H1 (cell line): ENCODE results near the gene MIDN.

ENCODE experiments used
- BRCA1 ChIP-seq: IDR thresholded peaks from 2 replicates; pipeline ENCODE4 v1.6.1; 2012; ENCODE audit warnings: low read depth, low read length, improper control_type of control experiment
- CHD1 ChIP-seq: IDR thresholded peaks from 2 replicates; pipeline ENCODE4 v1.6.1; 2012; ENCODE audit warnings: low read depth, low read length, improper control_type of control experiment
- CHD2 ChIP-seq: IDR thresholded peaks from 2 replicates; pipeline ENCODE4 v1.6.1; 2012; ENCODE audit warnings: low read length, improper control_type of control experiment
- FOSL1 ChIP-seq: IDR thresholded peaks from 2 replicates; pipeline ENCODE4 v1.6.1; 2011; ENCODE audit warnings: mild to moderate bottlenecking, low read depth, low read length, moderate library complexity; ENCODE audit not compliant: insufficient read depth
- GABPA ChIP-seq: IDR thresholded peaks from 2 replicates; pipeline ENCODE4 v1.6.1; 2011; ENCODE audit warnings: mild to moderate bottlenecking, low read length, moderate library complexity, borderline replicate concordance; ENCODE audit not compliant: insufficient read depth
- MAX ChIP-seq: IDR thresholded peaks from 2 replicates; pipeline ENCODE4 v1.6.1; 2012; ENCODE audit warnings: inconsistent platforms
- PHF8 ChIP-seq: fragments of 200-600 bp; sonication (generic); conservative IDR thresholded peaks from 2 replicates; pipeline ENCODE4 v1.7.1; 2012; ENCODE audit warnings: low read depth, mild to moderate bottlenecking, inconsistent platforms, low read length, moderate library complexity
- POLR2A ChIP-seq, 2 experiments: IDR thresholded peaks; 1 replicate in 1 of 2; 2 replicates in 1 of 2; pipeline ENCODE4 v1.6.1; 2011; ENCODE audit warnings: low read depth in 2 of 2, low read length in 2 of 2, mild to moderate bottlenecking in 2 of 2; ENCODE audit errors: control extremely low read depth in 1 of 2
- RFX5 ChIP-seq: IDR thresholded peaks from 2 replicates; pipeline ENCODE4 v1.6.1; 2011; ENCODE audit warnings: low read depth, low read length, improper control_type of control experiment, borderline replicate concordance
- RXRA ChIP-seq: IDR thresholded peaks from 2 replicates; pipeline ENCODE4 v1.6.1; 2011; ENCODE audit warnings: low read depth, mild to moderate bottlenecking, low read length, moderate library complexity; ENCODE audit not compliant: insufficient read depth
- SIRT6 ChIP-seq: IDR thresholded peaks from one replicate; pipeline ENCODE4 v1.7.1; 2012; ENCODE audit warnings: low read length, inconsistent platforms
- SIX5 ChIP-seq: IDR thresholded peaks from 2 replicates; pipeline ENCODE4 v1.6.1; 2011; ENCODE audit warnings: mild to moderate bottlenecking, low read depth, low read length
- SUZ12 ChIP-seq: fragments of 200-600 bp; sonication (generic); IDR thresholded peaks from 2 replicates; pipeline ENCODE4 v1.6.1; 2012; ENCODE audit warnings: mild to moderate bottlenecking, inconsistent platforms, low read length, moderate library complexity, mixed read lengths
- TF ChIP-seq, protein P1 (sequence below), 3 experiments: IDR thresholded peaks; 1 replicate in 2 of 3; 2 replicates in 1 of 3; pipeline versions ENCODE4 v1.5.1 to v1.6.1; 2011; ENCODE audit warnings: low read length in 3 of 3, mild to moderate bottlenecking in 3 of 3, inconsistent platforms in 2 of 3, low read depth in 1 of 3, moderate library complexity in 1 of 3; ENCODE audit not compliant: insufficient read depth in 1 of 3; ENCODE audit errors: control extremely low read depth in 1 of 3

DNA sequence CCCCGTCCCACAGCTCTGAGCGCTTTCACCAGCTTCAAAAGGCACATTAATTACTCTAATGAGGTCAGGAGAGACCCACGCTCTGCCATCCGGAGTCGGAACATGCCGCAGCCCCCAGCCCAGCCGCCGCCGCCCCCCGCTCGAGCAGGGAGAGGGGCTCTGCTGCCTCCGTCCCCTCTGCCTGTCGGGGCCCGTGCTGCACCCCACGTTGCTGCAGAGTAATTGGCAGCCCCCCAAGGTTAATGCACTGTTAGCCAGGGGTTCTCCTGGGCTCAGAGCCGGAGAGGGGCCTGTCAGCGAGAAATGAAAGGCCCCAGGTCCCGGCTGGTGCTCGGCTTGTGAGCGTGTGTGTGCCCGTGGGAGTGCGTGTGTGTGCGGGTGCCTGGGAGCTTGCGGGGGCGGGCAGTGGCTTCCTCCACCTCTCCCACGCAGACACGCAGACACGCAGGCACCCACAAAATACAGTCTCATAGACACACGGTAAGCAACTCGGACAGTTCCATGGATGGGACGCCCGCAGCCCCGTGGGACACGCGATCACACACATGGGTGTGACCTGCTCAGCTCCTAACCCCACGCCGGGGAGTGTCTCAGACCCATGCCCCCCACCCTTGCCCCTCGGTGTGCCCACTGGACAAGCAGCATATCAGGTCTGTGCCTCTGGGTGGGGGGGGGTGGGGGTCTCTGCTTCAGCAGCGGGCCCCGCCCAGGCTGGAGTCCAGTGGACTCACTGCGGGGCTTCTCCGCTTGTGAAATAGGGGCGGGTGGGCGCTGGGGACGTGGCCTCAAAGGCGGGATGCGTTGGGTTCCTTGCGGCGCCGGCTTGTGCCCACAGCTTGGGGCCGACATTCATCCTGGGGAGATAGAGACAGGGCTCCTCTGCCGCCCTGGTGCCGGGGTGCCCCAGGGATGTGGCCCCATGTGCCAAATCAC is 32.5 kb downstream of the MIDN start:
- no peak for TF ChIP-seq MAX
- no peak for TF ChIP-seq SUZ12
- TF ChIP-seq, protein P1, sequence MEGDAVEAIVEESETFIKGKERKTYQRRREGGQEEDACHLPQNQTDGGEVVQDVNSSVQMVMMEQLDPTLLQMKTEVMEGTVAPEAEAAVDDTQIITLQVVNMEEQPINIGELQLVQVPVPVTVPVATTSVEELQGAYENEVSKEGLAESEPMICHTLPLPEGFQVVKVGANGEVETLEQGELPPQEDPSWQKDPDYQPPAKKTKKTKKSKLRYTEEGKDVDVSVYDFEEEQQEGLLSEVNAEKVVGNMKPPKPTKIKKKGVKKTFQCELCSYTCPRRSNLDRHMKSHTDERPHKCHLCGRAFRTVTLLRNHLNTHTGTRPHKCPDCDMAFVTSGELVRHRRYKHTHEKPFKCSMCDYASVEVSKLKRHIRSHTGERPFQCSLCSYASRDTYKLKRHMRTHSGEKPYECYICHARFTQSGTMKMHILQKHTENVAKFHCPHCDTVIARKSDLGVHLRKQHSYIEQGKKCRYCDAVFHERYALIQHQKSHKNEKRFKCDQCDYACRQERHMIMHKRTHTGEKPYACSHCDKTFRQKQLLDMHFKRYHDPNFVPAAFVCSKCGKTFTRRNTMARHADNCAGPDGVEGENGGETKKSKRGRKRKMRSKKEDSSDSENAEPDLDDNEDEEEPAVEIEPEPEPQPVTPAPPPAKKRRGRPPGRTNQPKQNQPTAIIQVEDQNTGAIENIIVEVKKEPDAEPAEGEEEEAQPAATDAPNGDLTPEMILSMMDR (IDR thresholded peaks at IDR 0.05; ENCODE audit: control extremely low read depth in 1 of 3, insufficient read depth in 1 of 3, low read depth in 1 of 3, low read length in 3 of 3), result no peak
- TF ChIP-seq PHF8, result no peak
- TF ChIP-seq GABPA, result no peak
- TF ChIP-seq SIX5, result no peak
- no peak for TF ChIP-seq CHD2
- no peak; a peak in 1 of 3 replicates for TF ChIP-seq POLR2A (IDR thresholded peaks at IDR 0.05; ENCODE audit: control extremely low read depth in 1 of 2, low read depth in 2 of 2, low read length in 2 of 2)
- no peak for TF ChIP-seq FOSL1
- TF ChIP-seq SIRT6, result no peak
- TF ChIP-seq BRCA1, result no peak
- no peak for TF ChIP-seq RFX5
- no peak for TF ChIP-seq CHD1
- TF ChIP-seq RXRA, result no peak
